Posterior cingulate gyrus (tissue), 11 donors: ENCODE results near the gene CSAG3.
"Not testable (repeated sequence)": the region's sequence is repeated elsewhere in the genome, so short reads cannot be mapped to it uniquely, and the experiment has no call there.

Experiments
- DNase-seq, 10 donors: peaks; one replicate each; pipeline versions ENCODE4 v3.0.0 to v3.0.0-alpha.2; 2020 to 2021; ENCODE audit warnings: mixed read lengths in 3 of 10
- intact Hi-C: fragments of 100-400 bp; cut with DNase I; formaldehyde crosslinking; loops from one replicate; pipeline ENCODE4 v1.15.1; 2023

CSAG3 gene

DNA sequence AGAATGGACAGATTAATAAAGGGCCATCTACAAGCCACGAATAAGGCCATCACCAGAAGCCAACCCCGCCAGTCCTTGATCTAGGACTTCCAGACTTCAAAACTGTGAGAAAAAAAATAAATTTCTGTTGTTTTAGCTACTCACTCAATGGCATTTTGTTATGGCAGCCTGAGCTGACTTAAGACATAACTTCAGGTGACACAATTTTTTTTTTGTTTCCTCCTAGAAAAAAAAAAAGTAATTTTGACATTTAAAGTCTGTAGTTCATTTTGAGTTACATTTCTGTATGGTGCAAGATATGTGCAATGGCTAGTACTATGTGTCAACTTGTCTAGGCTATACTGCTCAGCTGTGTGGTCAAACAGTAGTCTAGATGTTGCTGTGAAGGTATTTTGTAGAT, at the start of gene CSAG3:
CSAG3 (plus strand) TSS at position 301 of the 400 bp plus-strand sequence.
- intact Hi-C loops, result not testable (repeated sequence)

DNA sequence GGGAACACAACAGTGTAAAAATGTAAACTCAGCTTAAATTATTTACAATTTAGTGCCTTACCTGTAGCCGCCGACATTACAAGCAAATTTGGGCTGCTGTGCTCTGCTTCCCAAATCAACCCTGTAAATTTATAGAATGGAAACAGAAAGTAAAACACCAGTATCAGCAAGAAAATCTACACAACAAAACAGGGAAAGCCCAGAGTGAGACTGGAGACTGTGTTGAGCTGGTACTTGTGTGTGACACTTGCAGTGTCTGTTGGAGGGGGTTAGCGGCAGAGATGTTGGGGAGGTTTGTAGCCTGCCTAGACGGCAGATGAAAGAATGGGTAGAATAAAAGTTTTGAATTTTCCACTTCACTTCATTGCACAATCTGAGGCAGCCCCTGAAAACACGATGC, 45.8 kb upstream of the CSAG3 start:
- intact Hi-C loops, result not testable (repeated sequence)

More for the DNA sequence above, at the start of gene CSAG3:
- DNase-seq, result not testable (repeated sequence)

DNA sequence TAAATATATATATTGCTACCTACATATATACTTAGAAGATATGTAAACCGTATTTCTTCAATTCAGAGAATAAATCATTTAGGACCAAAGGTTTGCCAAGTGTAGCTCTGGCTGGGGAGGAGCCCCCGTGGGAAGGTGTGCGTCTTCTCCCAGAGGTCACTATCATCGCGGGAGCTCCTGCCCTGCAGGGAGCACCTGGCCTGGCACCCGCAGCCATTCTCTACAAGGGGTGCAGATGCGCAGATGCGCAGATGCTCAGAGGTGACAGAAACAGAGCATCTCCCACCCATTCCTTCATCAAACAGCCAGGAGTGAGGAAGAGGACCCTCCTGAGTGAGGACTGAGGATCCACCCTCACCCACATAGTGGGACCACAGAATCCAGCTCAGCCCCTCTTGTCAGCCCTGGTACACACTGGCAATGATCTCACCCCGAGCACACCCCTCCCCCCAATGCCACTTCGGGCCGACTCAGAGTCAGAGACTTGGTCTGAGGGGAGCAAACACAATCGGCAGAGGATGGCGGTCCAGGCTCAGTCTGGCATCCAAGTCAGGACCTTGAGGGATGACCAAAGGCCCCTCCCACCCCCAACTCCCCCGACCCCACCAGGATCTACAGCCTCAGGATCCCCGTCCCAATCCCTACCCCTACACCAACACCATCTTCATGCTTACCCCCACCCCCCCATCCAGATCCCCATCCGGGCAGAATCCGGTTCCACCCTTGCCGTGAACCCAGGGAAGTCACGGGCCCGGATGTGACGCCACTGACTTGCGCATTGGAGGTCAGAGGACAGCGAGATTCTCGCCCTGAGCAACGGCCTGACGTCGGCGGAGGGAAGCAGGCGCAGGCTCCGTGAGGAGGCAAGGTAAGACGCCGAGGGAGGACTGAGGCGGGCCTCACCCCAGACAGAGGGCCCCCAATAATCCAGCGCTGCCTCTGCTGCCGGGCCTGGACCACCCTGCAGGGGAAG, 44.9 kb upstream of the CSAG3 start, which contains the start of gene MAGEA2B:
MAGEA2B (plus strand) TSS at position 814 of the 973 bp plus-strand sequence. CDS start 2,479 bp downstream, outside the sequence.
- DNase-seq, intact Hi-C loops: not testable (repeated sequence)

More for the DNA sequence above, 45.8 kb upstream of the CSAG3 start:
- not testable (repeated sequence) for DNase-seq

DNA sequence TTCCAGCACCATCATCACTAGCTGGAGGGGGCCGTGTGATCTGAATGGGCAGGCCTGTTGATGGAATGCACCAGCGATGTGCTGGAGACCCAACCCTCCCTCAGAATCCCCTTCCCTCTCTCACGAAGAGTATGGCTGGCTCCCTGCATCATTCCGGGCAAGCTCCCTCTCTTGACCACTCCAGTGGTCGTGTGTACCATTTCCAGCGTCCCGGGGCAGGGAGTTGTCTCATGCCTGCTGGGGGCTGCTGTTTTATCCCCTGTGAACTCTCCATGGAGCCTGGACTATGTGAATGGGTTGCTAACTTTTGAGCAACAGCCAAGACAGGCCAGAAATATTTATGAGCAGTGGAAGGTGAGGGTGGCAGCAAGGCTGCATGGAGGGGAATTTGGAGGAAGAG, 33.6 kb upstream of the CSAG3 start:
- intact Hi-C loops, result no loop called here
- peak in 1 of 10 donors; percentile 55 for DNase-seq

DNA sequence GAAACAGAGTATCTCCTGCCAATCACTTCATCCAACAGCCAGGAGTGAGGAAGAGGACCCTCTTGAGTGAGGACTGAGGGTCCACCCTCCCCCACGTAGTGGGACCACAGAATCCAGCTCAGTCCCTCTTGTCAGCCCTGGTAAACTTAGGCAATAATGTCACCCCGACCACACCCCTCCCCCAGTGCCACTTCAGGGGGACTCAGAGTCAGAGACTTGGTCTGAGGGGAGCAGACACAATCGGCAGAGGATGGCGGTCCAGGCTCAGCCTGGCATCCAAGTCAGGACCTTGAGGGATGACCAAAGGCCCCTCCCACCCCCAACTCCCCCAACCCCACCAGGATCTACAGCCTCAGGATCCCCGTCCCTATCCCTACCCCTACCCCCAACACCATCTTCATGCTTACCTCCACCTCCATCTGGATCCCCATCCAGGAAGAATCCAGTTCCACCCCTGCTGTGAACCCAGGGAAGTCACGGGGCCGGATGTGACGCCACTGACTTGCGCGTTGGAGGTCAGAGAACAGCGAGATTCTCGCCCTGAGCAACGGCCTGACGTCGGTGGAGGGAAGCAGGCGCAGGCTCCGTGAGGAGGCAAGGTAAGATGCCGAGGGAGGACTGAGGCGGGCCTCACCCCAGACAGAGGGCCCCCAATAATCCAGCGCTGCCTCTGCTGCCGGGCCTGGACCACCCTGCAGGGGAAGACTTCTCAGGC, 25.6 kb upstream of the CSAG3 start, which contains the start of the genes CSAG1 and MAGEA12:
CSAG1 (minus strand) TSS at position 461 of the 715 bp plus-strand sequence. CDS start 1,261 bp downstream, outside the sequence.
MAGEA12 (plus strand) TSS at position 497 of the 715 bp plus-strand sequence. CDS start 2,405 bp downstream, outside the sequence.
- intact Hi-C loops, result no loop called here
- DNase-seq, result peak in 1 of 10 donors; percentile 32

DNA sequence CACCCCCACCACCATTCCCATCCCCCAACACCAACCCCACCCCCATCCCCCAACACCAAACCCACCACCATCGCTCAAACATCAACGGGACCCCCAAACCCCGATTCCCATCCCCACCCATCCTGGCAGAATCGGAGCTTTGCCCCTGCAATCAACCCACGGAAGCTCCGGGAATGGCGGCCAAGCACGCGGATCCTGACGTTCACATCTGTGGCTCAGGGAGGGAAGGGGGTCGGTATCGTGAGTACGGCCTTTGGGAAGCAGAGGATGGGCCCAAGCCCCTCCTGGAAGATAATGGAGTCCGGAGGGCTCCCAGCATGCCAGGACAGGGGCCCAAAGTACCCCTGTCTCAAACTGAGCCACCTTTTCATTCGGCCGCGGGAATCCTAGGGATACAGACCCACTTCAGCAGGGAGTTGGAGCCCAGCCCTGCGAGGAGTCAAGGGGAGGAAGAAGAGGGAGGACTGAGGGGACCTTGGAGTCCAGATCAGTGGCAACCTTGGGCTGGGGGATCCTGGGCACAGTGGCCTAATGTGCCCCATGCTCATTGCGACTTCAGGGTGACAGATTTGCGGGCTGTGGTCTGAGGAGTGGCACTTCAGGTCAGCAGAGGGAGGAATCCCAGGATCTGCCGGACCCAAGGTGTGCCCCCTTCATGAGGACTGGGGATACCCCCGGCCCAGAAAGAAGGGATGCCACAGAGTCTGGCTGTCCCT, 24.7 kb upstream of the CSAG3 start:
- DNase-seq, result peak in 2 of 10 donors; percentile 55 to 60
- intact Hi-C loops, result not testable (repeated sequence)

DNA sequence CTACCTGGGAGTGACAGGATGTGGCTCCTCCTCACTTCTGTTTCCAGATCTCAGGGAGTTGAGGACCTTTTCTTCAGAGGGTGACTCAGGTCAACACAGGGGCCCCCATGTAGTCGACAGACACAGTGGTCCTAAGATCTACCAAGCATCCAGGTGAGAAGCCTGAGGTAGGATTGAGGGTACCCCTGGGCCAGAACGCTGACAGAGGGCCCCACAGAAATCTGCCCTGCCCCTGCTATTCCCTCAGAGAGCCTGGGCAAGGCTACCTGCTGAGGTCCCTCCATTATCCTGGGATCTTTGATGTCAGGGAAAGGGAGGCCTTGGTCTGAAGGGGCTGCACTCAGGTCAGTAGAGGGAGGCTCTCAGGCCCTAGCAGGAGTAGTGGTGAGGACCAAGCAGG, 23.9 kb upstream of the CSAG3 start:
- intact Hi-C loops, result no loop called here
- DNase-seq, result peak in 1 of 10 donors; percentile 2

DNA sequence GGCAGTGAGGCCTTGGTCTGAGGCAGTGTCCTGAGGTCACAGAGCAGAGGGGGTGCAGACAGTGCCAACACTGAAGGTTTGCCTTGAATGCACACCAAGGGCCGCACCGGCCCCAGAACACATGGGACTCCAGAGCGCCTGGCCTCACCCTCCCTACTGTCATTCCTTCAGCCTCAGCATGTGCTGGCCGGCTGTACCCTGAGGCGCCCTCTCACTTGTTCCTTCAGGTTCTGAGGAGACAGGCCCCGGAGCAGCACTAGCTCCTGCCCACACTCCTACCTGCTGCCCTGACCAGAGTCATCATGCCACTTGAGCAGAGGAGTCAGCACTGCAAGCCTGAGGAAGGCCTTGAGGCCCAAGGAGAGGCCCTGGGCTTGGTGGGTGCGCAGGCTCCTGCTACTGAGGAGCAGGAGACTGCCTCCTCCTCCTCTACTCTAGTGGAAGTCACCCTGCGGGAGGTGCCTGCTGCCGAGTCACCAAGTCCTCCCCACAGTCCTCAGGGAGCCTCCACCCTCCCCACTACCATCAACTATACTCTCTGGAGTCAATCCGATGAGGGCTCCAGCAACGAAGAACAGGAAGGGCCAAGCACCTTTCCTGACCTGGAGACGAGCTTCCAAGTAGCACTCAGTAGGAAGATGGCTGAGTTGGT, 23.0 kb upstream of the CSAG3 start:
- DNase-seq, result peak in 1 of 10 donors; percentile 68

DNA sequence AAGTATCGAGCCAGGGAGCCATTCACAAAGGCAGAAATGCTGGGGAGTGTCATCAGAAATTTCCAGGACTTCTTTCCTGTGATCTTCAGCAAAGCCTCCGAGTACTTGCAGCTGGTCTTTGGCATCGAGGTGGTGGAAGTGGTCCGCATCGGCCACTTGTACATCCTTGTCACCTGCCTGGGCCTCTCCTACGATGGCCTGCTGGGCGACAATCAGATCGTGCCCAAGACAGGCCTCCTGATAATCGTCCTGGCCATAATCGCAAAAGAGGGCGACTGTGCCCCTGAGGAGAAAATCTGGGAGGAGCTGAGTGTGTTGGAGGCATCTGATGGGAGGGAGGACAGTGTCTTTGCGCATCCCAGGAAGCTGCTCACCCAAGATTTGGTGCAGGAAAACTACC, 22.5 kb upstream of the CSAG3 start:
- intact Hi-C loops, result not testable (repeated sequence)
- peak in 1 of 10 donors; percentile 44 for DNase-seq

More for the DNA sequence above, 23.0 kb upstream of the CSAG3 start:
- intact Hi-C loops, result no loop called here

DNA sequence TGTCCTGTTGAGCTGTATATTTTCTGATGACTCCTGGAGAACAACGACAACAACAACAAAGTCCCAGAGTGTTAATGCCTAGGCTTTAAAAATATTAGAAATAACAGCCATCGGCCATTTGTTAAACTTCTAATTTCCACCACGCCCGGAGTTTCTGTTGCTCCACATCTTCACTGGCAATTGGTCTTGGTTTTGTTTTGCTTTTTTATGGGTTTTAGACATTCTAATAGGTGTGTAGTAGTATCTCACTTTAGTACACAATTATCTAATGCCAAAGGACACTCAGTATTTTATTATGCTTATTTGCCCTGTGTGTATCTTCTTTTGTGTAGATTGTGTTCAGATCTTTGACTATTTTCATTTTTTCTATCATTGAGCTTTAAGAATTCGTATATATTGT, 20.5 kb upstream of the CSAG3 start:
- intact Hi-C loops, result no loop called here
- DNase-seq, result no peak

DNA sequence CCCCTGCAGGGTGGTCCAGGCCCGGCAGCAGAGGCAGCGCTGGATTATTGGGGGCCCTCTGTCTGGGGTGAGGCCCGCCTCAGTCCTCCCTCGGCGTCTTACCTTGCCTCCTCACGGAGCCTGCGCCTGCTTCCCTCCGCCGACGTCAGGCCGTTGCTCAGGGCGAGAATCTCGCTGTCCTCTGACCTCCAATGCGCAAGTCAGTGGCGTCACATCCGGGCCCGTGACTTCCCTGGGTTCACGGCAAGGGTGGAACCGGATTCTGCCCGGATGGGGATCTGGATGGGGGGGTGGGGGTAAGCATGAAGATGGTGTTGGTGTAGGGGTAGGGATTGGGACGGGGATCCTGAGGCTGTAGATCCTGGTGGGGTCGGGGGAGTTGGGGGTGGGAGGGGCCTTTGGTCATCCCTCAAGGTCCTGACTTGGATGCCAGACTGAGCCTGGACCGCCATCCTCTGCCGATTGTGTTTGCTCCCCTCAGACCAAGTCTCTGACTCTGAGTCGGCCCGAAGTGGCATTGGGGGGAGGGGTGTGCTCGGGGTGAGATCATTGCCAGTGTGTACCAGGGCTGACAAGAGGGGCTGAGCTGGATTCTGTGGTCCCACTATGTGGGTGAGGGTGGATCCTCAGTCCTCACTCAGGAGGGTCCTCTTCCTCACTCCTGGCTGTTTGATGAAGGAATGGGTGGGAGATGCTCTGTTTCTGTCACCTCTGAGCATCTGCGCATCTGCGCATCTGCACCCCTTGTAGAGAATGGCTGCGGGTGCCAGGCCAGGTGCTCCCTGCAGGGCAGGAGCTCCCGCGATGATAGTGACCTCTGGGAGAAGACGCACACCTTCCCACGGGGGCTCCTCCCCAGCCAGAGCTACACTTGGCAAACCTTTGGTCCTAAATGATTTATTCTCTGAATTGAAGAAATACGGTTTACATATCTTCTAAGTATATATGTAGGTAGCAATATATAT, 5.0 kb upstream of the CSAG3 start, which contains the start of gene MAGEA2:
MAGEA2 (minus strand) TSS at position 157 of the 965 bp plus-strand sequence. CDS start 2,479 bp downstream, outside the sequence.
- intact Hi-C loops, DNase-seq: not testable (repeated sequence)

DNA sequence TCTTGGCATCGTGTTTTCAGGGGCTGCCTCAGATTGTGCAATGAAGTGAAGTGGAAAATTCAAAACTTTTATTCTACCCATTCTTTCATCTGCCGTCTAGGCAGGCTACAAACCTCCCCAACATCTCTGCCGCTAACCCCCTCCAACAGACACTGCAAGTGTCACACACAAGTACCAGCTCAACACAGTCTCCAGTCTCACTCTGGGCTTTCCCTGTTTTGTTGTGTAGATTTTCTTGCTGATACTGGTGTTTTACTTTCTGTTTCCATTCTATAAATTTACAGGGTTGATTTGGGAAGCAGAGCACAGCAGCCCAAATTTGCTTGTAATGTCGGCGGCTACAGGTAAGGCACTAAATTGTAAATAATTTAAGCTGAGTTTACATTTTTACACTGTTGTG, 4.1 kb upstream of the CSAG3 start:
- intact Hi-C loops, DNase-seq: not testable (repeated sequence)

DNA sequence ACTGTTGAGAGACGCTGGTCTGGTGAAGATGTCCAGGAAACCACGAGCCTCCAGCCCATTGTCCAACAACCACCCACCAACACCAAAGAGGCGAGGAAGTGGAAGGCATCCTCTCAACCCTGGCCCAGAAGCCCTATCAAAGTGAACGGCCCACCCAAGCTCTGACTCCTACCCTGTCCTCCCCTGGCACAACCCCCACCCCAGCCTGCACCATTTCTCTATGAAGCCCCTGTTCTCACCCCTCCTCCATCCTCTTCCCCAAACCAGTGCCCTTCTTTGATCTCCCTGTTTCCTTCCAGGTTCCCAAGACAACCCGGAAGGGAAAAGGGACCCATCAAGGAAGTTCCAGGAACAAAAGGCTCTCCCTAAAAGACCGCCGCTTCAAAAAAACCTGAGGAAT, 526 bp downstream of the CSAG3 start:
- intact Hi-C loops, DNase-seq: not testable (repeated sequence)

DNA sequence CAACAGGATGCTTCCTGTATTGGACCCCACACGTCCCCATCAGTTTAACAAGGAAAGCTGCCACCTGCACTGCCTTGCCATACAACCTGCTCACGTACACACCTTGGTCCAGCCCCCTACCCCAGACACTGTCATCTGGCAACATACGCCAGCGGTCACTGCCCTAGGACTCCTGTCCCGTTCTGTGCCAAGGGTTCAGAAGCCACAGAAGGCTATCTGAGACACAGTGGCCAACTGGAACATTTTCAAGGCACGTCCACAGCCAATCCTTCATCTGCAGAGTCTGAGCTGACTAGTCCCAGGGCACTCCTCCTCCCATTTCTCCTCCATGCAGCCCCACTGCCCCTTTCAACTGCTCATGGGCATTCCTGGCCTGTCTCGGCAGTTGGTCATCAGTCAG, 2.6 kb downstream of the CSAG3 start:
- peak in 1 of 10 donors; percentile 3 for DNase-seq
- intact Hi-C loops, result not testable (repeated sequence)

DNA sequence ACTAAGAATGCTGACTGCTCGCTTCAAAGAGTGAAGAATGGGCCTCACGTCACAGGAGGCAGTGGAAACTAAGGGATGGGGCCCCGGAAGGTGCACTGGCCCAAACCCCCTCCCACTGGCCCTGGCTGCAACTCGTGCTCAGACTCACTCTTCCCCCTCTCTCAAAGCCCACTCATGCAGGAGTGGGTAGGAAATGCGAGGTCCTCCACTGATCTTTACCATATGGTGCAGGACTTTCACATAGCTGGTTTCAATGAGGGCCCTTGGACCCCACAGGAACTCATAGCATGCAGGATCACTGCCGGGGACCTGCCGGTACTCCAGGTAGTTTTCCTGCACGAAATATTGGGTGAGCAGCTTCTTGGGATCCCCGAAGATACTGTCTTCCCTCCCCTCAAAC, 7.5 kb downstream of the CSAG3 start:
- peak in 2 of 10 donors; percentile 6 to 39 for DNase-seq

DNA sequence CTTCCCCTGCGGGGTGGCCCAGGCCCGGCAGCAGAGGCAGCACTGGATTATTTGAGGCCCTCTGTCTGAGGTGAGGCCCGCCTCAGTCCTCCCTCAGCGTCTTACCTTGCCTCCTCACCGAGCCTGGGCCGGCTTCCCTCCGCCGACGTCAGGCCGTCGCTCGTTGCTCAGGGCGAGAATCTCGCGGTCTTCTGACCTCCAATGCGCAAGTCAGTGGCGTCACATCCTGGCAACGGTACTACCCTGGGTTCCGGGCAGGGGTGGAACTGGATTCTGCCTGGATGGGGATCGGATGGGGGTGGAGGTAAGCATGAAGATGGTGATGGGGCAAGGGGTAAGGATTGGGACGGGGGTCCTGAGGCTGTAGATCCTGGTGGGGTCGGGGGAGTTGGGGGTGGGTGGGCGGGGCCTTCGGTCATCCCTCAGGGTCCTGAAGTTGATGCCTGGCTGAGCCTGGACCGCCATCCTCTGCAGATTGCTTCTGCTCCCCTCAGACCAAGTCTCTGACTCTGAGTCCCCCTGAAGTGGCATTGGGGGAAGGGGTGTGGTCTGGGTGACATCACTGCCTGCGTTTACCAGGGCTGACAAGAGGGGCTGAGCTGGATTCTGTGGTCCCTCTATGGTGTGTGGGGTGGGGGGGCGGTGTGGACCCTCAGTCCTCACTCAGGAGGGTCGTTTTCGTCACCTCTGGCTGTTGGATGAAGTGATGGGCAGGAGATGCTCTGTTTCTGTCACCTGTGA, 10.7 kb downstream of the CSAG3 start, which contains the start of gene MAGEA6:
MAGEA6 (minus strand) TSS at position 141 of the 741 bp plus-strand sequence. CDS start 2,039 bp downstream, outside the sequence.
- intact Hi-C loops, DNase-seq: not testable (repeated sequence)

More for the DNA sequence above, 7.5 kb downstream of the CSAG3 start:
- intact Hi-C loops, result not testable (repeated sequence)

DNA sequence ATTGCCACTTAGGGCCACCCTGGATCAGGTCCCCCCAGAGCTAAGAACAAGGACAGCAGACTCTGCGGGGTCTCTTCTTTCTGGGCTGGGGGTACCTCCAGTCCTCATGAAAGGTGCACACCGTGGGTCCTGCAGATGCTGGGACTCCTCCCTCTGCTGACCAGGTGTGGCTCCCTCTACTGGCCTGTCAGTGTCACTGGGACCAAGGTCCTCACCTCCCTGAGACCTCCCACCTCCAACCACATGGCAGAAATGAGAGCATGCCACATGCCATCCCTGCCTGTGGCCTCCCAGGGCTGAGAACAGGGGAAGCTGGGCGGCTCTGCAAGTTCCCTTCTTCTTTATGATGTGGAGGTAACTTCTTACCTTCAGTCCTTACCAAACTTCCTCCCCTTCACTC, 28.0 kb downstream of the CSAG3 start:
- DNase-seq, intact Hi-C loops: not testable (repeated sequence)
